Neutrophil (primary cell): ENCODE data around the gene ENKUR.
"Not testable (repeated sequence)": the region's sequence is repeated elsewhere in the genome, so short reads cannot be mapped to it uniquely, and the experiment has no call there.

ENCODE experiments used
- H3K27ac ChIP-seq: fragments of 200-600 bp; sonication (generic); 2 replicates; pipeline ENCODE4 v1.5.1; 2016; ENCODE audit warnings: mild to moderate bottlenecking, moderate library complexity
- H3K27me3 ChIP-seq: fragments of 200-600 bp; sonication (generic); 2 replicates; pipeline ENCODE4 v1.6.0; 2016; ENCODE audit warnings: mild to moderate bottlenecking
- H3K36me3 ChIP-seq: fragments of 200-600 bp; sonication (generic); 2 replicates; pipeline ENCODE4 v1.5.1; 2017
- H3K4me1 ChIP-seq, 2 experiments: fragments of 200-600 bp in 1 of 2; sonication (generic) in 1 of 2; 1 replicate in 1 of 2; 2 replicates in 1 of 2; pipeline versions ENCODE4 v1.5.1 to v1.6.1; 2013 to 2016; ENCODE audit warnings: low read depth in 1 of 2, low read length in 1 of 2, mild to moderate bottlenecking in 1 of 2, moderate library complexity in 1 of 2; ENCODE audit not compliant: control insufficient read depth in 1 of 2, insufficient read depth in 1 of 2
- H3K4me3 ChIP-seq, 2 experiments: fragments of 200-600 bp in 1 of 2; sonication (generic) in 1 of 2; 1 replicate in 1 of 2; 2 replicates in 1 of 2; pipeline ENCODE4 v1.5.1; 2013 to 2016; ENCODE audit warnings: low read depth in 1 of 2, low read length in 1 of 2, mild to moderate bottlenecking in 1 of 2, moderate library complexity in 1 of 2
- H3K9me3 ChIP-seq: fragments of 200-600 bp; sonication (generic); 2 replicates; pipeline ENCODE4 v1.5.1; 2016
- CTCF ChIP-seq: fragments of 200-600 bp; sonication (generic); IDR thresholded peaks from 2 replicates; pipeline ENCODE4 v1.5.1; 2016; ENCODE audit warnings: antibody characterized with exemption

Gene ENKUR

DNA sequence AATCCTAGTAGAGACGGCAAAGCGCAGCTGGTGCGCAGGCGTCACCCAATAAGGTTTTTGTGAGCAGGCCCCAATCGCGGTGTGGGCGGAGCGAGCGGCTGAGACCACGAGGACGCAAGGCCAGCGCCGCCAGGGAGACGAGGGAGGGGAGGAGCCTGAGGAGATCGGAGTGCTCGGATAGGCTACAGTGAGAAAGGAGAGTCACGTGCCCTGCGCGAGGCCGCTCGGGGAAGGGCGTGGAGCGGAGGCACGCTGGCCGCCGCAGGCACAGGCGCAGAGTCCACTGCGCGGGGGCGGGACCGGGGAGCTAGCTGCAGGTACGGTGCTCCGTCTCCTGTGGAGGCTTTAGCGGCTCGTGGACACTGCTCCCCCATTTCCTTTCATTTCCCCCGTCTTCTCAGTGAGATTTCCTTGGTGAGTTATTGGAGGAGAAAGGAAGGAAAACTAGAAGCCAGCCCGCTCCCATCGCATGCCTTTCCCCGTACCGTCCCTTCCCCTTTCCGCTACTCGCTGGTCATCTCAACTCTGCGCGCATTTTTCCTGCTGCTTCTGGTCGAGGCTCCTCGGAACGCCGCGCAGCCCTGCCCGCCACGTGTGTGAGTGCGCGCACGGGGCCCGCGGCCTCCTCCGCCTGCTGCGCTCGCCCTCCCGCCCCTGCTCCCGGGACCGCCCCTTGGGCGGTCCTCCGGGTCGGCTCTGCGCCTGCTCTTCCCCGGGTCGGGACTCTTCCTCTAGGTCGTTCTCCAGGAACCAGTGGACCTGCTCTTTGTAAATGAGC lies 607 bp upstream of the ENKUR start, which contains the start of gene THNSL1:
TSS of gene THNSL1 (plus strand) at position 237 of the 778 bp plus-strand sequence. CDS start 6,612 bp downstream, outside the sequence.
- Histone ChIP-seq H3K4me3 (peak within 1 kb of the TSS; percentile 54 to 65), H3K4me1 (peaks cover 18 to 22% of the 10 kb centered on the region in 2 experiments), H3K9me3 (no peaks in the 10 kb centered on the region), H3K27me3 (no peaks in the 10 kb centered on the region), H3K27ac (peak within 1 kb of the TSS; percentile 48), H3K36me3 (no peaks in the 10 kb centered on the region)
- TF ChIP-seq CTCF: no peak

DNA sequence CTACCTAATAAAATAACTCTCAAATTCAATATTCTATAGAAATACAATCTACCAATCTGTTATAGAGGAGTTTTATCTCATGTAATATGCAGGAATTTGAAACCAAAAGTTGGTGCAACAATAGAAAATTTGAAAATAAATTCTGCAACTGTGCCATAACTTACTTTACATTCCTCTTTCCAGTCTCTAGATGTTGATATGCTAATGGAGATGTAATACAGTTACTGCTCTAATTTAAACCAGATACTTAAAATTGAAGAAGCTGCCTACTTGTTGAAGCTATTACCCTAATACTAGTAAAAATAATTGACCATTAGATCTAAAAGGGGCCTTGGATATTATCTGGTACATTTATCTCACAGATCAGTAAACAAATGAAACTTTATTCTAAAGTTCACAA lies 1.4 kb downstream of the ENKUR start:
- Histone ChIP-seq H3K4me3 (no peak overlapping the region), H3K27ac (no peak overlapping the region), H3K36me3 (no peaks in the 10 kb centered on the region), H3K4me1 (peaks cover 18 to 20% of the 10 kb centered on the region in 2 experiments), H3K27me3 (no peaks in the 10 kb centered on the region), H3K9me3 (no peaks in the 10 kb centered on the region)
- no peak for TF ChIP-seq CTCF

GRCh38 chr10:25011591-25011990 lies 4.4 kb downstream of the ENKUR start:
- not testable (repeated sequence) for H3K4me3 ChIP-seq, H3K36me3 ChIP-seq, H3K9me3 ChIP-seq, H3K27ac ChIP-seq, H3K27me3 ChIP-seq
- H3K4me1 ChIP-seq: peaks cover 11% of the 10 kb centered on the region in 2 experiments

DNA sequence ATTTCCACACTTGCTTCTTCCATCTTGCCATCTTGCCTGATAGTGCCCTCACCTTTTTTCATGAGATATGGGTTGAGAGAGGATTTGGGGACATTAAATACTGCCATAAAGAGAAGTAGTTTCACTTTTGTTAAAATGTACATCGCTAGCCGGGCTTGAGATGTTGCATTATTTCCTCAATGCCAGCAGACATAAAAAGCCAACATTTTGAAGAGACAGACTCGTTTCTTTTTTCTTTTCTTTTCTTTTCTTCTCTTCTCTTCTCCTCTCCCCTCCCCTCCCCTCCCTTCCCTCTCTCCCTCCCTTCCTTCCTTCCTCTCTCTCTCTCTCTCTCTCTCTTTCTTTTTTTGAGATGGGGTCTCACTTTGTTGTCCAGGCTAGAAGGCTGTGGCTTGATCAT lies 17.9 kb downstream of the ENKUR start:
- Histone ChIP-seq H3K4me3 (no peak overlapping the region), H3K27ac (no peak overlapping the region), H3K9me3 (no peaks in the 10 kb centered on the region), H3K36me3 (no peaks in the 10 kb centered on the region), H3K27me3 (no peaks in the 10 kb centered on the region), H3K4me1 (no peaks in the 10 kb centered on the region)
- TF ChIP-seq CTCF: no peak

GRCh38 chr10:24995072-24995471 lies 20.9 kb downstream of the ENKUR start:
- Histone ChIP-seq H3K4me1 (no peaks in the 10 kb centered on the region), H3K27me3 (no peaks in the 10 kb centered on the region), H3K27ac (no peak overlapping the region), H3K9me3 (no peaks in the 10 kb centered on the region), H3K4me3 (no peak overlapping the region), H3K36me3 (no peaks in the 10 kb centered on the region)
- no peak for TF ChIP-seq CTCF

GRCh38 chr10:24993237-24993958 lies 22.6 kb downstream of the ENKUR start:
- H3K27me3 ChIP-seq: peaks cover 5% of the 10 kb centered on the region
- H3K4me3 ChIP-seq: no peak overlapping the region
- TF ChIP-seq CTCF: no peak
- H3K36me3 ChIP-seq: no peaks in the 10 kb centered on the region
- H3K9me3 ChIP-seq: no peaks in the 10 kb centered on the region
- H3K27ac ChIP-seq: no peak overlapping the region
- no peaks in the 10 kb centered on the region for H3K4me1 ChIP-seq
